Aorta (tissue), 5 donors: ENCODE measurements around the gene MCM5. TPM values are rescaled to one million over a fixed set of nuclear protein-coding genes. Genes with fewer than 3 reads are reported as not detected.
"Not testable (repeated sequence)": the region's sequence is repeated elsewhere in the genome, so short reads cannot be mapped to it uniquely, and the experiment has no call there.

Source experiments
- ATAC-seq: fragments of 200-7000 bp; cut with Tn5 transposase; one replicate; pipeline ENCODE4 v1.9.1; 2022; ENCODE audit warnings: moderate library complexity; ENCODE audit not compliant: low FRiP score
- DNase-seq, 2 donors: peaks; one replicate each; pipeline ENCODE4 v3.0.0-alpha.2; 2020
- H3K27ac ChIP-seq, 2 donors: one replicate each; pipeline ENCODE4 v1.5.1; 2013; ENCODE audit warnings: low read length in 2 of 2, mild to moderate bottlenecking in 2 of 2, moderate library complexity in 2 of 2, control low read depth in 1 of 2, inconsistent platforms in 1 of 2, low read depth in 1 of 2
- H3K27me3 ChIP-seq, 2 donors: one replicate each; pipeline ENCODE4 v1.6.1; 2013; ENCODE audit warnings: control low read depth in 1 of 2, low read length in 1 of 2, mild to moderate bottlenecking in 1 of 2, moderate library complexity in 1 of 2; ENCODE audit not compliant: insufficient read depth in 2 of 2, control insufficient read depth in 1 of 2
- H3K36me3 ChIP-seq, 2 donors: one replicate each; pipeline ENCODE4 v1.6.1; 2013; ENCODE audit warnings: control low read depth in 1 of 2, low read length in 1 of 2, mild to moderate bottlenecking in 1 of 2; ENCODE audit not compliant: insufficient read depth in 2 of 2, control insufficient read depth in 1 of 2
- H3K4me1 ChIP-seq, 2 donors: one replicate each; pipeline ENCODE4 v1.6.1; 2013; ENCODE audit warnings: low read length in 2 of 2, control low read depth in 1 of 2, mild to moderate bottlenecking in 1 of 2, moderate library complexity in 1 of 2; ENCODE audit not compliant: insufficient read depth in 2 of 2, control insufficient read depth in 1 of 2
- H3K4me3 ChIP-seq, 2 donors: one replicate each; pipeline ENCODE4 v1.5.1; 2013; ENCODE audit warnings: low read length in 2 of 2, control low read depth in 1 of 2, mild to moderate bottlenecking in 1 of 2
- H3K9me3 ChIP-seq: one replicate; pipeline ENCODE4 v1.6.1; 2013; ENCODE audit warnings: mild to moderate bottlenecking, low read length; ENCODE audit not compliant: control insufficient read depth
- WGBS, 2 donors: extraction: QIAGEN DNeasy Blood & Tissue Kit; methylation state at CpG; one replicate each; pipeline ENCODE4 v1.1.7; 2013; 5-methylcytosine and 5-hydroxymethylcytosine counted together
- intact Hi-C, 2 donors: fragments of 100-400 bp; cut with DNase I; formaldehyde crosslinking; loops; one replicate each; pipeline versions ENCODE4 v1.14.2 to v1.15.0; 2022
- polyA plus RNA-seq, 2 donors: library from polyadenylated mRNA; stranded (reverse); fragments of 200-250 nt; gene quantifications; one replicate each; pipeline ENCODE4 v1.2.3, GENCODE V29; 2013
- total RNA-seq, 2 donors: library from RNA; stranded (reverse); fragmentation: NEBNext Ultra II Directional; extraction: Animal tissue kit (Norgen Biotek cat#: 25700); gene quantifications; one replicate each; pipeline ENCODE4 v1.2.1, GENCODE V29; 2021
- donor health status: healthy with polysubstance abuse.
- donor health status: Bipolar disorder and iron deficiency.
- donor health status: DM: no; HTN: no; CAD: no.
- donor health status: DM: no; HTN: no; CAD: no.
- donor health status: DM: yes; HTN: yes; CAD: no.

The MCM5 gene
- total and polyA plus RNA-seq, 4 donors, result 4.0 to 24.8 (median 19.9) TPM

DNA sequence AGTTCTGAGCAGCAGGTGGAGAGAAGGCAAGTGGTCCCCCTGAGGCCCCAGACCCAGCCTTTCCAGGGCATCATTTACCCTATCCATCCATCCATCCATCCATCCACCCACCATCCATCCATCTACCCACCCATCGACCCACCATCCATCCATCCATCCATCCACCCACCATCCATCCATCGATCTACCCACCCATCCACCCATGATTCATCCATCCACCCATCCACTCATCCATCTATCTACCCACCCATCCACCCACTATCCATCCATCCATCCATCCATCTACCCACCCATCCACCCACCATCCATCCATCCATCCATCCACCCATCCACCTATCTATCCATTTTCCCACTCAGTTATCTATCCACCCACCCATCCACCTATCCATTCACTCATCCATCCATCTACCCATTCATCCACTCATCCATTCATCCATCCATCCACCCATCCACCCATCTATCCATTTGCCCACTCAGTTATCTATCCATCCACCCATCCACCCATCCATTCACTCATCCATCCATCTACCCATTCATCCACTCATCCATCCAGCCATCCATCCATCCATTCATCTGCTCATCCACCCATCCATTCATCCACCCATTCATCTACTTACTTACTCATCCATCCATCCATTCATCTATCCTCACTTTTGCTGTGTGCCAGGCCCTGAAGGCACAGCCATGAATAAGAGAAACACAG lies 63.4 kb downstream of the MCM5 start:
- Histone ChIP-seq H3K27ac (no peak overlapping the region), H3K9me3 (no peaks in the 10 kb centered on the region), H3K36me3 (no peaks in the 10 kb centered on the region), H3K27me3 (no peaks in the 10 kb centered on the region), H3K4me1 (no peaks in the 10 kb centered on the region), H3K4me3 (no peak overlapping the region)
- ATAC-seq (no peak), DNase-seq (no peak)
- intact Hi-C loops, result no loop called here
- 98 to 100% methylated on average over 2 of the region's 2 CpGs for WGBS, 2 donors

GRCh38 chr22:35464399-35464798 lies 64.5 kb downstream of the MCM5 start:
- no peak overlapping the region for H3K4me3 ChIP-seq
- H3K9me3 ChIP-seq, result no peaks in the 10 kb centered on the region
- no peaks in the 10 kb centered on the region for H3K4me1 ChIP-seq
- DNase-seq, result no peak
- H3K27ac ChIP-seq, result no peak overlapping the region
- 92 to 94% methylated on average over 3 of the region's 3 CpGs for WGBS, 2 donors
- no peaks in the 10 kb centered on the region for H3K27me3 ChIP-seq
- intact Hi-C loops, result no loop called here
- no peaks in the 10 kb centered on the region for H3K36me3 ChIP-seq
- ATAC-seq, result no peak

- DNase-seq (no peak), ATAC-seq (no peak)
- no peak overlapping the region for H3K27ac ChIP-seq
- intact Hi-C loops, result no loop called here
- H3K36me3 ChIP-seq, result no peaks in the 10 kb centered on the region
- H3K9me3 ChIP-seq, result no peaks in the 10 kb centered on the region
- no peak overlapping the region for H3K4me3 ChIP-seq
- WGBS, 2 donors, result 89 to 92% methylated on average over 9 of the region's 9 CpGs
- no peaks in the 10 kb centered on the region for H3K27me3 ChIP-seq
- no peaks in the 10 kb centered on the region for H3K4me1 ChIP-seq
Measured at GRCh38 chr22:35465109-35465701, 65.3 kb downstream of the MCM5 start.

DNA sequence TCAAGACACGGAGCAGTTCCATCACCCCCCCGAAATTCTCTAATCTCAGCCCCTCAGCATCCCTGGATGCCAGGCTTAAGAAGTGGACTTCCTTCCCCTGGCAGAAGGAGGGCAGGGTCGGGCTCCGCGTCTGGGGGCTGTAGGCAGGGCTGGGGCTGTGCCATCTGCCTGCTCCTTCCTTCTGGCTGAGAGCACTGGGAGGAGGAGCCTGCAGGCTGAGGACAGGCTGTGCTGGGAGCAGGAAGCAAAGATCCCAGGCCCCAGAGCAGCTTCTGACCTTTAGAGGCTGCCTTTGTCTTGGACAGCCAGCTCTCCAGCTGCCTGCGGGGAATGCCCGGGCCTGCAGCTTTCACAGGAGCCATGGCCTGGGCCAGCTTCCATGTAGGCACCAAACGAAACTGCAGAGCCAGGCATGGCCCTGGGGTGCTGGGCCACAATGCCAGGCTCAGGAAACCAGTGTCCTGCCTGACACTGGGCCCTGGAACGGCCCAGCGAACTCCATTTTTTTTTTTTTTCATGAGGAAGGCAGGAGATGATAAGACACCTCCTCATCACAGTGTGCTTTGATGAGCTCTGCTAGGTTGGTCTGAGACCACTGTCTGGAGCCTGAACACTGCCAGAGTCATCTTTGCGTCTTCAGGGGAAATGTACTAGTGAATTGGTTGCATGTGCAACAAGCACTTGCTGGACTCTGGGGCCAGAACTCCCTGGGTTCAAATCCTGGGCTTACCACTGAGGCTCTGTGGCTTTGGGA lies 67.9 kb downstream of the MCM5 start:
- DNase-seq (peak; percentile 80 to 83), ATAC-seq (peak; percentile 89)
- H3K4me3 ChIP-seq, result no peak overlapping the region
- peak overlapping the region in 1 of 2 donors; percentile 70 for H3K27ac ChIP-seq
- no peaks in the 10 kb centered on the region for H3K27me3 ChIP-seq
- 18 to 19% methylated on average over 11 of the region's 11 CpGs for WGBS, 2 donors
- H3K9me3 ChIP-seq, result no peaks in the 10 kb centered on the region
- no peaks in the 10 kb centered on the region for H3K4me1 ChIP-seq
- no peaks in the 10 kb centered on the region for H3K36me3 ChIP-seq
- intact Hi-C loops, result no loop called here

- 96 to 97% methylated on average over 6 of the region's 6 CpGs for WGBS, 2 donors
- no peaks in the 10 kb centered on the region for H3K4me1 ChIP-seq
- H3K27me3 ChIP-seq, result no peaks in the 10 kb centered on the region
- intact Hi-C loops, result no loop called here
- H3K27ac ChIP-seq, result no peak overlapping the region
- H3K36me3 ChIP-seq, result no peaks in the 10 kb centered on the region
- H3K4me3 ChIP-seq, result no peak overlapping the region
- no peak for DNase-seq
- ATAC-seq, result no peak
- H3K9me3 ChIP-seq, result no peaks in the 10 kb centered on the region
Measured at GRCh38 chr22:35470903-35471321, 71.0 kb downstream of the MCM5 start.

GRCh38 chr22:35471566-35471965 lies 71.6 kb downstream of the MCM5 start:
- H3K27me3 ChIP-seq, H3K27ac ChIP-seq, H3K9me3 ChIP-seq, DNase-seq, ATAC-seq, H3K4me3 ChIP-seq, H3K36me3 ChIP-seq, intact Hi-C loops, H3K4me1 ChIP-seq: not testable (repeated sequence)
- WGBS, 2 donors, result 84 to 87% methylated on average over 4 of the region's 4 CpGs

GRCh38 chr22:35472488-35472887 lies 72.5 kb downstream of the MCM5 start:
- Histone ChIP-seq H3K4me3 (no peak overlapping the region), H3K4me1 (no peaks in the 10 kb centered on the region), H3K36me3 (no peaks in the 10 kb centered on the region), H3K27ac (no peak overlapping the region), H3K9me3 (no peaks in the 10 kb centered on the region), H3K27me3 (no peaks in the 10 kb centered on the region)
- ATAC-seq, result no peak
- 91 to 94% methylated on average over 6 of the region's 6 CpGs for WGBS, 2 donors
- DNase-seq, result no peak
- intact Hi-C loops, result no loop called here

DNA sequence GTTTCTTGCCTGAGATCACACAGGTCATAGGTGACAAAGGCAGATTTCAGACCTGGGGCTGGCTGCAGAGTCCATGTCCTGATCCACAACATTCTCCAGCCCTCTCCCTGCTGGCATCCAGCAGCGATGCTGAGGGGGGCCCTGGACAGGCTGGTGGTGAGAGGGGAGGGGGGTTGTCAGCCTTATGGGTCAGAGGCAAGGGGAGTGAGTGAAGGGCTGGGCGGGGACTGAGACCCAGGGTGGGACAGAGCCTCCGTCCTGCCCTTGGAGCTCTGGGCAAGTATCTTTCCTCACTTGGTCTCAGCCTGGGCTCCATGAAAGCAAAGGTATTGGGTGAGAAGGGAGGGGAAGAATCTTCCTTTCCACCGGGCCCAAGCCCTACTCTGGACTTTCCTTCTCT lies 74.0 kb downstream of the MCM5 start:
- no peaks in the 10 kb centered on the region for H3K9me3 ChIP-seq
- intact Hi-C loops, result no loop called here
- H3K4me1 ChIP-seq, result no peaks in the 10 kb centered on the region
- no peak overlapping the region for H3K27ac ChIP-seq
- 90 to 91% methylated on average over 4 of the region's 4 CpGs for WGBS, 2 donors
- no peak for DNase-seq
- no peaks in the 10 kb centered on the region for H3K27me3 ChIP-seq
- H3K36me3 ChIP-seq, result no peaks in the 10 kb centered on the region
- no peak overlapping the region for H3K4me3 ChIP-seq
- no peak for ATAC-seq
